Naive B cell (primary cell): Measurements from ENCODE around the gene DIO1. TPM values are rescaled to one million over a fixed set of nuclear protein-coding genes. Genes with fewer than 3 reads are reported as not detected.

Experiments
- ATAC-seq, 2 donors: fragments of 150-1000 bp; cut with Tn5 transposase; 2 replicates each; pipeline ENCODE4 v1.10.0; 2021; ENCODE audit warnings: low read depth in 2 of 2, mild to moderate bottlenecking in 2 of 2, moderate library complexity in 2 of 2
- DNase-seq: peaks from one replicate; pipeline ENCODE4 v3.0.0; 2022
- H3K27ac Mint-ChIP-seq, 6 donors: one replicate each; pipeline ENCODE4 v1.8.0; 2020 to 2022; ENCODE audit warnings: mild to moderate bottlenecking in 6 of 6, mixed read lengths in 6 of 6, moderate library complexity in 5 of 6, inconsistent platforms in 2 of 6
- H3K27me3 Mint-ChIP-seq, 3 donors: one replicate each; pipeline ENCODE4 v1.8.0; 2021 to 2022; ENCODE audit warnings: mixed read lengths in 3 of 3, mild to moderate bottlenecking in 1 of 3
- H3K36me3 Mint-ChIP-seq, 2 donors: one replicate each; pipeline ENCODE4 v1.8.0; 2020 to 2022; ENCODE audit warnings: mixed read lengths in 2 of 2, inconsistent platforms in 1 of 2, mild to moderate bottlenecking in 1 of 2
- H3K4me1 Mint-ChIP-seq, 3 donors: one replicate each; pipeline ENCODE4 v1.8.0; 2020 to 2022; ENCODE audit warnings: mixed read lengths in 3 of 3, inconsistent platforms in 1 of 3, mild to moderate bottlenecking in 1 of 3, moderate library complexity in 1 of 3
- H3K4me3 Mint-ChIP-seq, 8 donors: one replicate each; pipeline ENCODE4 v1.8.0; 2020 to 2022; ENCODE audit warnings: mild to moderate bottlenecking in 8 of 8, mixed read lengths in 8 of 8, moderate library complexity in 8 of 8, inconsistent platforms in 2 of 8
- H3K9me3 Mint-ChIP-seq, 7 donors: one replicate each; pipeline ENCODE4 v1.8.0; 2020 to 2022; ENCODE audit warnings: mixed read lengths in 7 of 7, mild to moderate bottlenecking in 5 of 7, inconsistent platforms in 2 of 7, moderate library complexity in 1 of 7
- polyA plus RNA-seq, 6 donors: library from polyadenylated mRNA; unstranded; fragments of 300-500 nt; fragmentation: Illumina TruSeq; gene quantifications; one replicate each; pipeline ENCODE4 v1.2.3, GENCODE V29; 2021; ENCODE audit warnings: low read depth in 6 of 6

The DIO1 gene
- polyA plus RNA-seq, 6 donors from 2014 or later = not detected

- peaks cover 3 to 5% (median 4%) of the 10 kb centered on the region in 3 donors for H3K4me1 Mint-ChIP-seq
- no peak overlapping the region for H3K27ac Mint-ChIP-seq
- no peak overlapping the region for H3K4me3 Mint-ChIP-seq
- DNase-seq (no peak), ATAC-seq (no peak)
- peaks cover 0 to 4% (median 0%) of the 10 kb centered on the region in 7 donors for H3K9me3 Mint-ChIP-seq
- H3K36me3 Mint-ChIP-seq = peaks cover 12 to 17% of the 10 kb centered on the region in 2 donors
- H3K27me3 Mint-ChIP-seq = no peaks in the 10 kb centered on the region
Measured at GRCh38 chr1:53936430-53936829, 42.4 kb downstream of the DIO1 start.

DNA sequence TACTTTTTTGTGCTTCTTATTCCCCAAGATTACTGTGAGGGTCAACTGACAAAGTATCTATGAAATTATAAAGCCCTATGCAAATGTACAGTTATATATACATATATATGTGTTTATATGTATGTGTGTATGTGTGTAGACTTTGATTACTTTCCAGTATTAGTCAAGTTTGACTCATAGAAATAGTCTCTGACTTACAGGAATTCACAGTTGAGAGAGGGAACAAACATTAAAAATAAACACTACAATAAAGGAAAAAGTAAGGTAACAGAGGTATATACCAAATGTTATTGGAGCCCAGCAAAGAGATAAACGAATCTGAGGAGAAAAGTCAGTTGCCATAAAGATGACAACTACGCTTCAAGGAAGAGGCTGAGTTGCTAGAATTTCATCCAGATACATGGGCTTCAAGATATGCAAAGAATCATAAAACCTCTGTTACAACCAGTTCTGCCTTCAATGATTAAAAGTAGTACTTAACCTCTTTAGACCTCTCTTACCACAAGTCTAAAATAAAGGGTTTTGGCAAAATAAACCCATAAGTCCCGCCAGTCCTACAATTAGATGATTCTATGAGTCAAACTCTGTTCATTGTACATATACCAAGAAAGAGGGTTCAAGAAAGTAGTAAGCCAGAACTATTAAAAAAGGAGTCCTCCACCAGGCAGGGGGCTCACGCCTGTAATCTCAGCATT lies 44.3 kb downstream of the DIO1 start:
- Mint-ChIP-seq H3K4me1 (peaks cover 7 to 14% (median 7%) of the 10 kb centered on the region in 3 donors), H3K9me3 (peaks cover 0 to 4% (median 0%) of the 10 kb centered on the region in 7 donors), H3K27me3 (no peaks in the 10 kb centered on the region), H3K36me3 (peaks cover 12 to 14% of the 10 kb centered on the region in 2 donors), H3K4me3 (no peak overlapping the region), H3K27ac (no peak overlapping the region)
- ATAC-seq = no peak
- DNase-seq = no peak

DNA sequence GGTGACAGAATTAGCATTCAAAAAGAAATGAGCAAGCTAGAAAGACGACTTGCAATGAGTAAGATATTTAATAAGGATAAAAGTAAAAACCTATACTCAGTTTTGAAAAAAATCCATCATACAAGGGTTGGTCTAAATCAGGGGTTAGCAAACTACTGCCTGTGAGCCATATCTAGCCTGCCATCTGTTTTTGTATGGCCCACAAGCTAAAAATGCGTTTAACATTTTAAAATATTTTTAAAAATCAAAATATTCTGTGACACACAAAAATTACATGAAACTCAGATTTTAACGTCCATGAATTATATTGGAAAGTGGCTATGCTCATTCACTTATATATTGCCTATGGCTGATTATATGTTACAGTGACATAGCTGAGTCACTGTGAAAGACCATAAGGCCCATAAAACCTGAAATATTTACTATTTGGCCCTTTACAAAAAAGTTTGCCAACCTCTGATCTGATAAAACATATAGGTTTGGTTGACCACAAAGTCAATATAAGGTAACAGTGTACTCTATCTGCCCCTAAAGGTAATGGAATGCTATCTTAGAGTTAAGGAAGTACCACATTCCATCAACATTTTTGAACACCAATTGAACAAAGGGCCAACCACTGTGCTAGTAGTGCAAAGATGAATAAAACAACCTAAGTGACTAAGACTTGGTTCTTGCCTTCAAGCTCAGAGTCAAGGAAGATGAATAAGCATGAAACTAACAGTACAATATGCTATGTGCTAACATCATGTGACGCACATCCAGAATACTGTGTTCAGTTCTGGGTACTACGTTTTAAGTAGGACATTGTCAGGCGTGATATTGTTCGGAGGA lies 48.4 kb downstream of the DIO1 start:
- Mint-ChIP-seq H3K27me3 (no peaks in the 10 kb centered on the region), H3K4me1 (peaks cover 34 to 43% (median 34%) of the 10 kb centered on the region in 3 donors), H3K27ac (no peak overlapping the region), H3K9me3 (no peaks in the 10 kb centered on the region), H3K36me3 (no peaks in the 10 kb centered on the region), H3K4me3 (peak overlapping the region in 1 of 8 donors; percentile 92)
- no peak for DNase-seq
- ATAC-seq = no peak

- no peaks in the 10 kb centered on the region for H3K27me3 Mint-ChIP-seq
- ATAC-seq (no peak), DNase-seq (no peak)
- peaks cover 34 to 45% (median 34%) of the 10 kb centered on the region in 3 donors for H3K4me1 Mint-ChIP-seq
- peak overlapping the region in 2 of 6 donors; percentile 3 to 16 for H3K27ac Mint-ChIP-seq
- H3K36me3 Mint-ChIP-seq = no peaks in the 10 kb centered on the region
- H3K4me3 Mint-ChIP-seq = peak overlapping the region in 4 of 8 donors; percentile 31 to 92 (median 57)
- H3K9me3 Mint-ChIP-seq = no peaks in the 10 kb centered on the region
Measured at GRCh38 chr1:53943090-53943489, 49.1 kb downstream of the DIO1 start.

DNA sequence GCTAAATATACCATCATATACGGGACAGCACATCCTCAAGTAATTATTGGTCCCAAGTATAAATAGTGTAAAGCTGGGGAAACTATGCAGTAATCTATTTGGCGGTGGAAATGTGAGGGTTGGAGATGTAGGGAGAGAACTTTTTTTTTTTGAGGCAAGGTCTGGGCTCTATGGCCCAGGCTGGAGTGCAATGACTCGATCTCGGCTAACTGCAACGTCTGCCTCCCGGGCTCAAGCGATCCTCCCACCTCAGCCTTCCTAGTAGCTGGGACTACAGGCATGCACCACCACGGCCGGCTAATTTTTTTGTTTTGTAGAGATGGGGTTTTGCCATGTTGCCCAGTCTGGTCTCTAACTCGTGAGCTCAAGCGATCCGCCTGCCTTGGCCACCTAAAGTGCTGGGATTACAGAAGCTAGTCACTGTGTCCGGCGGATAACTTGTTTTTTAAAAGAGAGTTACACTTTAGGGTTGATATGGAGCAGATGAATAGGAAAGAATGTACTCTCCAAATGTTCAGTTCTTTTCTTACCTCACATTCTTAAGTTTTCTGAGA lies 49.6 kb downstream of the DIO1 start:
- ATAC-seq (no peak), DNase-seq (no peak)
- H3K27me3 Mint-ChIP-seq = no peaks in the 10 kb centered on the region
- H3K27ac Mint-ChIP-seq = peak overlapping the region in 3 of 6 donors; percentile 3 to 58 (median 16)
- H3K4me3 Mint-ChIP-seq = peak overlapping the region in 7 of 8 donors; percentile 1 to 98 (median 61)
- H3K36me3 Mint-ChIP-seq = no peaks in the 10 kb centered on the region
- H3K9me3 Mint-ChIP-seq = no peaks in the 10 kb centered on the region
- H3K4me1 Mint-ChIP-seq = peaks cover 34 to 45% (median 34%) of the 10 kb centered on the region in 3 donors

DNA sequence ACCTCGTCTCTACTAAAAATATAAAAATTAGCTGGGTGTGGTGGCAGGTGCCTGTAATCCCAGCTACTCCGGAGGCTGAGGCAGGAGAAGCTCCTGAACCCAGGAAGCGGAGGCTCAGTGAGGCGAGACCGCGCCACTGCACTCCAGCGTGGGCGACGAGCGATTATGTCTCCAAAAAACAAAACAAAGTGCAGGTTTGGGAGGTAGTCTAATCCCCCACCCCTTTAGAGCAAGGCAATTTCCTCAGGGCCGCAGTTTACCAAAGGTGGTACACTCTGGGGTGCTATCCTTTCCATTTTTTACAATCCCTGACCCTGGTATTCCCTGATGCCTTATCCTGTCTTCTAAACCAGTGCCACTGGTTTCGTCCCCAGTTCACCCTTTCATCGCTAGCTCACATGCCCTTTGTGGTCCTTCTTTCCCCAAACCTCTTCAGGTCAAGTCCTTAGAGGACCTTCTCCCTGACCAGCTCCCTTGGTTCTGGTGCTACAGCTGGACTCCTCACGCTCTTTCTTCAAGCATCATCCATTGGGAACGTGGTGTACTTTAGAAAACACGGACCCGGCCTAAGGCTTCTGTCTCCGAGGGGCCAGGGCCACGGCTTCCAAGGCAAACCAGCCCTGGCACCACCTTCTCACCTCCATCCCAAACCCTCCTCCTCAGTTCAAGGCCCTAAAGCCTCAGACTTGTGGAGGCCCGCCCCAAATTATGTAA lies 50.6 kb downstream of the DIO1 start:
- H3K36me3 Mint-ChIP-seq = no peaks in the 10 kb centered on the region
- no peak for ATAC-seq
- no peak for DNase-seq

DNA sequence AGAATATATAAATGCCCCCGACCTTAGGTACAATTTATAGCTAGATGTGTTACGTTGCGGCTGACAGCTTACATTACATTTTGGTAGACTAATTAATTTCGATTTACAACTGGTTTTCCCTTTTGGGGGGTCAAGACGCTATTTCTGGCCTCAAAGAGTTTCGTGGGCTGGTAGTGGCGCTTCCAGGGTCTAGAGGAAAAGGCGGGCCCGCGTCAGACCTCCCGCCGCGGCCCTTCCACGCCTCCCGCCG lies 51.1 kb downstream of the DIO1 start:
- DNase-seq (no peak), ATAC-seq (no peak)
- Mint-ChIP-seq H3K4me1 (peaks cover 33 to 43% (median 33%) of the 10 kb centered on the region in 3 donors), H3K27me3 (no peaks in the 10 kb centered on the region), H3K9me3 (no peaks in the 10 kb centered on the region), H3K4me3 (peak overlapping the region; percentile 92 to 98 (median 96)), H3K36me3 (no peaks in the 10 kb centered on the region), H3K27ac (peak overlapping the region; percentile 91 to 98 (median 96))

More for the DNA sequence above, 50.6 kb downstream of the DIO1 start:
- Mint-ChIP-seq H3K27me3 (no peaks in the 10 kb centered on the region), H3K27ac (peak overlapping the region in 5 of 6 donors; percentile 91 to 98 (median 97)), H3K4me1 (peaks cover 34 to 45% (median 34%) of the 10 kb centered on the region in 3 donors), H3K9me3 (no peaks in the 10 kb centered on the region), H3K4me3 (peak overlapping the region; percentile 92 to 98 (median 96))

DNA sequence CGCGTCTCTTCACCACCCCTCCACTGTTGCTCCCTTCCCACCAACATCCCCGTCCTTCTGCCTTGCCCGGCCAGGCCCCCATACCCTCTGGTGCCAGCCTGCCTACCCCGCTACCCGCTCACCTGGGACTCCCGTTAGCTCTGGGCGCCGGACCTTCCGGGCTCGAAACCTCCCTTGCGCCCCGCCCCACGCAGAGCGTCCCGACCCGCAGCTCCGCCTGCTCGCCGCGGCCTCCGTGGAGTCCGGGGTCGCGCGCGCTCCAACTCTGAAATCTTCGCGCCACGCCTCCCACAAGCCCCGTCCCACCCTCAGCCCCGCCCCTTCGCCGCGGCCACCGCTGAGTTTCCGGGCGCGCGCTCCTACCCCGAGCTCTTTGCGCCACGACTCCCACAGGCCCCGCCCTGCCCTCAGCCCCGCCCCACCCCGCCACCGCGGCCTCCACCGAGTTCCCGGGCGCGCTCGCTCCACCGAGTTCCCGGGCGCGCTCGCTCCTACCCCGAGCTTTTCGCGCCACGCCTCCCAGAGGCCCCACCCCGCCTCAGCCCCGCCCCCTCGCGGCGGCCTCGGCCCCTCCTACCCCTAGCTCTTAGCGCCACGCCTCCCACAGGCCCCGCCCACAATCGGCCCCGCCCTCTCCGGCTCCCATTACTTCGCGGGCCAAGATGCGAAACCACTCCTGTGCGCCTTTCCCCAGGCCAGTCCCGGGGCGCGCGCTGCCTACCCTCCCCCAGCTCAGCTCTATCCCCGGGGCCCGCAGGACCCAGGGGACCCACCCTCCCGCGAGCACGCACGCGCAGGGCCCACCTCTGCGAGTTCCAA lies 51.7 kb downstream of the DIO1 start, which contains the start of gene IFT25:
TSS of gene IFT25 (minus strand) at position 267 of the 819 bp plus-strand sequence. CDS start 5,617 bp downstream, outside the sequence.
- ATAC-seq (peak; percentile 72 to 75), DNase-seq (peak; percentile 98)
- H3K4me1 Mint-ChIP-seq = peaks cover 31 to 40% (median 31%) of the 10 kb centered on the region in 3 donors
- peak within 1 kb of the TSS; percentile 91 to 98 (median 96) for H3K27ac Mint-ChIP-seq
- H3K9me3 Mint-ChIP-seq = no peaks in the 10 kb centered on the region
- H3K36me3 Mint-ChIP-seq = no peaks in the 10 kb centered on the region
- H3K27me3 Mint-ChIP-seq = no peaks in the 10 kb centered on the region
- H3K4me3 Mint-ChIP-seq = peak within 1 kb of the TSS; percentile 92 to 98 (median 96)

GRCh38 chr1:53946252-53947171 lies 52.5 kb downstream of the DIO1 start, which contains the start of gene LRRC42:
TSS of gene LRRC42 (plus strand) at chr1:53946350. CDS start at chr1:53952000, 5,650 bp downstream.
- peak within 1 kb of the TSS; percentile 92 to 98 (median 96) for H3K4me3 Mint-ChIP-seq
- H3K27me3 Mint-ChIP-seq = no peaks in the 10 kb centered on the region
- H3K9me3 Mint-ChIP-seq = no peaks in the 10 kb centered on the region
- H3K27ac Mint-ChIP-seq = peak within 1 kb of the TSS; percentile 91 to 98 (median 96)
- no peak for DNase-seq
- H3K4me1 Mint-ChIP-seq = peaks cover 31 to 40% (median 31%) of the 10 kb centered on the region in 3 donors
- peak; percentile 65 to 66 for ATAC-seq
- H3K36me3 Mint-ChIP-seq = no peaks in the 10 kb centered on the region

DNA sequence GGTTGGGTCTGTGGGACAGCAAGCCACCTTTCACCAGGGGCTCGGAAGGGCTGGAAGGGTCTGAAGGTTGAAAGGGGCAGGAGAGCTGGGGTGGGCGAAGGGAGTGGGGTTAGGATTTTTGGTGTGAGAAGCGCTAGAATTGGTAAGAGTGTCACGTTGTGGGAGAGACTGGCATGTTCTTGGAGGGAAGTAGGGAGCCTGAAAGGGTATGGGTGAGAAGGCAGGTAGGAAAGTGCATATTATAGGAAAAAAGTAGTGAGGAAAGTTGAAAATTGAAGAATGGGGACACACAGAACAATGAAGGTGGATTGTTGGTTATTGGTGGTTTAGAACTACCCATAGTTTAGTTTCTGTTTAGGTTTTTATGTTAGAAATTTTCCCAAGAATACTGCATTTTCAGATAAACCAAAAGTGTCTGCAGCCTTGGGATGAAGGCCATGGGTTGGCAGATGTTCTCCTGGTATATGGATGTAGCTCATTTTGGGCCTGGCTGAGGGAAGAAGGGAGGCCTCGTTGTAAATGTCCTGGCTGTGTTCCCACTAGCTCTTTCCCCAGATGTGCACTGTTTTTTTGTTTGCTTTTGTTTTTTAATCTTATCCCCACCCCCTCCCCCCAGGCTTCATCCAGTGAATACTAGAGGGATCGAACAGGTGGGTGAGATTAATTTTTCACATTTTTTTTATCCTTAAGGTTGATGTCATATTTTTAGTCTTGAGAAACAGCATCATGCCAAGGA lies 53.4 kb downstream of the DIO1 start:
- peak overlapping the region; percentile 82 to 96 (median 89) for H3K4me3 Mint-ChIP-seq
- H3K9me3 Mint-ChIP-seq = no peaks in the 10 kb centered on the region
- DNase-seq = no peak
- H3K27me3 Mint-ChIP-seq = no peaks in the 10 kb centered on the region
- H3K4me1 Mint-ChIP-seq = peaks cover 31 to 40% (median 31%) of the 10 kb centered on the region in 3 donors
- ATAC-seq = no peak
- peak overlapping the region in 5 of 6 donors; percentile 39 to 83 (median 69) for H3K27ac Mint-ChIP-seq
- H3K36me3 Mint-ChIP-seq = no peaks in the 10 kb centered on the region

GRCh38 chr1:53948291-53948690 lies 54.3 kb downstream of the DIO1 start:
- H3K36me3 Mint-ChIP-seq = no peaks in the 10 kb centered on the region
- H3K4me3 Mint-ChIP-seq = peak overlapping the region in 3 of 8 donors; percentile 45 to 92 (median 54)
- H3K27me3 Mint-ChIP-seq = no peaks in the 10 kb centered on the region
- no peak overlapping the region for H3K27ac Mint-ChIP-seq
- no peak for ATAC-seq
- H3K4me1 Mint-ChIP-seq = peaks cover 27 to 31% (median 27%) of the 10 kb centered on the region in 3 donors
- no peaks in the 10 kb centered on the region for H3K9me3 Mint-ChIP-seq
- DNase-seq = no peak
